ENCODE data around the gene PLEKHG3.
"Not testable (repeated sequence)": the region's sequence is repeated elsewhere in the genome, so short reads cannot be mapped to it uniquely, and the experiment has no call there.

Gene PLEKHG3

GRCh38 chr14:64686282-64686615, 18.0 kb upstream of the PLEKHG3 start:
- POLR2A ChIA-PET = no interaction called here
- CTCF ChIA-PET = no interaction called here
- TF ChIP-seq PKNOX1 (IDR thresholded peaks at IDR 0.05) (no peak), CTBP1 (IDR thresholded peaks at IDR 0.05; ENCODE audit: borderline replicate concordance) (no peak), L3MBTL2 (conservative IDR thresholded peaks at IDR 0.05) (no peak), SUZ12 (IDR thresholded peaks at IDR 0.05) (no peak)
- DNase-seq (ENCODE audit: extremely low spot score) = no peak

- ChIA-PET CTCF (interaction anchor here (0.8 to 1.1 kb wide), 3 partner anchors 74 to 173 kb away, joined by 3 read pairs; no protein-coding TSS in a partner anchor), POLR2A (interaction anchor here (1.5 kb wide), 1 partner anchor 16 kb away, joined by 5 read pairs; the partner anchor contains the start of gene PLEKHG3)
- DNase-seq (ENCODE audit: extremely low spot score) = no peak
- TF ChIP-seq SUZ12 (IDR thresholded peaks at IDR 0.05) = no peak
- TF ChIP-seq ARNT (IDR thresholded peaks at IDR 0.05) = no peak
- TF ChIP-seq FOXM1 (IDR thresholded peaks at IDR 0.05; ENCODE audit: borderline replicate concordance) = no peak
- TF ChIP-seq ELF4 (IDR thresholded peaks at IDR 0.05) = no peak
- no peak for TF ChIP-seq PKNOX1 (IDR thresholded peaks at IDR 0.05)
- no peak for TF ChIP-seq FOXA1 (IDR thresholded peaks at IDR 0.05)
- TF ChIP-seq FOXK2 (IDR thresholded peaks at IDR 0.05) = no peak
- no peak for TF ChIP-seq NFRKB (IDR thresholded peaks at IDR 0.05)
- TF ChIP-seq CTBP1 (IDR thresholded peaks at IDR 0.05; ENCODE audit: borderline replicate concordance) = no peak
- no peak for TF ChIP-seq ZNF384 (IDR thresholded peaks at IDR 0.05)
- no peak for TF ChIP-seq TARDBP (IDR thresholded peaks at IDR 0.05)
- TF ChIP-seq BHLHE40 (IDR thresholded peaks at IDR 0.05; ENCODE audit: borderline replicate concordance) = no peak
- TF ChIP-seq SP1 (IDR thresholded peaks at IDR 0.05) = no peak
- TF ChIP-seq HDGF (IDR thresholded peaks at IDR 0.05; ENCODE audit: borderline replicate concordance) = no peak
Observed at GRCh38 chr14:64688031-64688430, 16.2 kb upstream of the PLEKHG3 start.

- CTCF ChIA-PET = interaction anchor here (0.8 to 1.1 kb wide), 3 partner anchors 74 to 174 kb away, joined by 3 read pairs; no protein-coding TSS in a partner anchor
- no peak for DNase-seq (ENCODE audit: extremely low spot score)
Observed at GRCh38 chr14:64688811-64689281, 15.4 kb upstream of the PLEKHG3 start.

GRCh38 chr14:64689289-64689688, 14.9 kb upstream of the PLEKHG3 start:
- TF ChIP-seq BHLHE40 (IDR thresholded peaks at IDR 0.05; ENCODE audit: borderline replicate concordance) = no peak
- no peak for TF ChIP-seq SP1 (IDR thresholded peaks at IDR 0.05)
- no peak for TF ChIP-seq TARDBP (IDR thresholded peaks at IDR 0.05)
- TF ChIP-seq ZNF384 (IDR thresholded peaks at IDR 0.05) = no peak
- TF ChIP-seq ARNT (IDR thresholded peaks at IDR 0.05) = no peak
- TF ChIP-seq SUZ12 (IDR thresholded peaks at IDR 0.05) = no peak
- TF ChIP-seq LEF1 (IDR thresholded peaks at IDR 0.05; ENCODE audit: borderline replicate concordance) = no peak
- TF ChIP-seq NFRKB (IDR thresholded peaks at IDR 0.05) = no peak
- TF ChIP-seq L3MBTL2 (conservative IDR thresholded peaks at IDR 0.05) = no peak
- no peak for TF ChIP-seq CTBP1 (IDR thresholded peaks at IDR 0.05; ENCODE audit: borderline replicate concordance)
- TF ChIP-seq FOXM1 (IDR thresholded peaks at IDR 0.05; ENCODE audit: borderline replicate concordance) = no peak
- no peak for TF ChIP-seq PKNOX1 (IDR thresholded peaks at IDR 0.05)
- no peak for TF ChIP-seq HDGF (IDR thresholded peaks at IDR 0.05; ENCODE audit: borderline replicate concordance)
- no peak for TF ChIP-seq FOXA1 (IDR thresholded peaks at IDR 0.05)
- no peak for TF ChIP-seq FOXK2 (IDR thresholded peaks at IDR 0.05)
- no peak for TF ChIP-seq ELF4 (IDR thresholded peaks at IDR 0.05)
- ChIA-PET POLR2A (interaction anchor here (1.5 kb wide), 1 partner anchor 15 kb away, joined by 5 read pairs; the partner anchor contains the start of gene PLEKHG3), CTCF (no interaction called here)
- DNase-seq (ENCODE audit: extremely low spot score) = no peak

More at GRCh38 chr14:64688811-64689281, 15.4 kb upstream of the PLEKHG3 start:
- TF ChIP-seq FOXK2 (IDR thresholded peaks at IDR 0.05) (no peak), CTBP1 (IDR thresholded peaks at IDR 0.05; ENCODE audit: borderline replicate concordance) (no peak), BHLHE40 (IDR thresholded peaks at IDR 0.05; ENCODE audit: borderline replicate concordance) (no peak), FOXM1 (IDR thresholded peaks at IDR 0.05; ENCODE audit: borderline replicate concordance) (no peak), NFRKB (IDR thresholded peaks at IDR 0.05) (no peak), SUZ12 (IDR thresholded peaks at IDR 0.05) (no peak), ARNT (IDR thresholded peaks at IDR 0.05) (no peak)
- POLR2A ChIA-PET = interaction anchor here (1.5 kb wide), 1 partner anchor 15 kb away, joined by 5 read pairs; the partner anchor contains the start of gene PLEKHG3

GRCh38 chr14:64690607-64691006, 13.6 kb upstream of the PLEKHG3 start:
- DNase-seq (ENCODE audit: extremely low spot score); CTCF ChIA-PET: not testable (repeated sequence)
- POLR2A ChIA-PET = interaction anchor here (0.7 kb wide), 1 partner anchor 24 kb away, joined by 3 read pairs; no protein-coding TSS in a partner anchor

- ChIA-PET POLR2A (no interaction called here), CTCF (no interaction called here)
Observed at GRCh38 chr14:64691376-64691775, 12.8 kb upstream of the PLEKHG3 start.

More at GRCh38 chr14:64691376-64691775, 12.8 kb upstream of the PLEKHG3 start:
- no peak for TF ChIP-seq FOXK2 (IDR thresholded peaks at IDR 0.05)
- no peak for TF ChIP-seq HDGF (IDR thresholded peaks at IDR 0.05; ENCODE audit: borderline replicate concordance)
- TF ChIP-seq ARNT (IDR thresholded peaks at IDR 0.05) = no peak
- TF ChIP-seq CTBP1 (IDR thresholded peaks at IDR 0.05; ENCODE audit: borderline replicate concordance) = no peak
- TF ChIP-seq FOXA1 (IDR thresholded peaks at IDR 0.05) = no peak
- TF ChIP-seq PKNOX1 (IDR thresholded peaks at IDR 0.05) = no peak
- no peak for TF ChIP-seq TARDBP (IDR thresholded peaks at IDR 0.05)
- no peak for TF ChIP-seq L3MBTL2 (conservative IDR thresholded peaks at IDR 0.05)
- no peak for TF ChIP-seq SP1 (IDR thresholded peaks at IDR 0.05)
- no peak for TF ChIP-seq SUZ12 (IDR thresholded peaks at IDR 0.05)
- TF ChIP-seq ELF4 (IDR thresholded peaks at IDR 0.05) = no peak
- TF ChIP-seq LEF1 (IDR thresholded peaks at IDR 0.05; ENCODE audit: borderline replicate concordance) = no peak
- TF ChIP-seq FOXM1 (IDR thresholded peaks at IDR 0.05; ENCODE audit: borderline replicate concordance) = no peak
- no peak for TF ChIP-seq ZNF384 (IDR thresholded peaks at IDR 0.05)
- no peak for TF ChIP-seq BHLHE40 (IDR thresholded peaks at IDR 0.05; ENCODE audit: borderline replicate concordance)
- no peak for TF ChIP-seq NFRKB (IDR thresholded peaks at IDR 0.05)
- no peak for DNase-seq (ENCODE audit: extremely low spot score)
